Natural killer cell treated with Interleukin-12 subunit alpha and Interleukin-12 subunit beta and Interleukin-15 and Interleukin-18, amount 100 ng/mL, for 72 hours (primary cell): Measurements from ENCODE around the gene KCNQ1. TPM values are rescaled to one million over a fixed set of nuclear protein-coding genes. Genes with fewer than 3 reads are reported as not detected.

Experiments used
- ATAC-seq, 2 donors: fragments of 150-1000 bp; cut with Tn5 transposase in 1 of 2; sonication (Bioruptor Pico), chemical (Tn5 transposase) in 1 of 2; 2 replicates each; pipeline ENCODE4 v1.10.0; 2021
- DNase-seq: peaks from one replicate; pipeline ENCODE4 v3.0.0; 2022; ENCODE audit warnings: low spot score
- H3K27ac Mint-ChIP-seq, 2 donors: 1 replicate in 1 of 2; 2 replicates in 1 of 2; pipeline ENCODE4 v1.8.0; 2022; ENCODE audit warnings: mixed read lengths in 2 of 2, mild to moderate bottlenecking in 1 of 2, moderate library complexity in 1 of 2
- H3K27me3 Mint-ChIP-seq, 2 donors: 1 replicate in 1 of 2; 2 replicates in 1 of 2; pipeline ENCODE4 v1.8.0; 2022; ENCODE audit warnings: mixed read lengths in 2 of 2
- H3K36me3 Mint-ChIP-seq: one replicate; pipeline ENCODE4 v1.8.0; 2022; ENCODE audit warnings: mixed read lengths
- H3K4me1 Mint-ChIP-seq, 2 donors: 1 replicate in 1 of 2; 2 replicates in 1 of 2; pipeline ENCODE4 v1.8.0; 2022; ENCODE audit warnings: low read depth in 2 of 2, mixed read lengths in 2 of 2, mild to moderate bottlenecking in 1 of 2
- H3K4me3 Mint-ChIP-seq: one replicate; pipeline ENCODE4 v1.8.0; 2022; ENCODE audit warnings: mixed read lengths
- H3K9me3 Mint-ChIP-seq: 2 replicates; pipeline ENCODE4 v1.8.0; 2022; ENCODE audit warnings: mixed read lengths
- total RNA-seq, 2 donors: library from RNA; stranded (reverse); gene quantifications; one replicate each; pipeline ENCODE4 v1.2.3, GENCODE V29; 2022

KCNQ1 gene
- total RNA-seq, 2 donors from 2014 or later: 0.19 to 1.4 TPM

- Mint-ChIP-seq H3K36me3 (no peaks in the 10 kb centered on the region), H3K27me3 (peaks cover 12 to 30% of the 10 kb centered on the region in 2 donors), H3K27ac (no peak overlapping the region), H3K4me3 (no peak overlapping the region), H3K4me1 (peaks cover 0 to 2% of the 10 kb centered on the region in 2 donors), H3K9me3 (no peaks in the 10 kb centered on the region)
- no peak for ATAC-seq
- DNase-seq: peak; percentile 54
Measured at GRCh38 chr11:2788168-2789071, 343.6 kb downstream of the KCNQ1 start.

GRCh38 chr11:2789331-2789730, 344.5 kb downstream of the KCNQ1 start:
- Mint-ChIP-seq H3K4me1 (peaks cover 0 to 2% of the 10 kb centered on the region in 2 donors), H3K27ac (no peak overlapping the region), H3K9me3 (no peaks in the 10 kb centered on the region), H3K36me3 (no peaks in the 10 kb centered on the region), H3K27me3 (peaks cover 14 to 39% of the 10 kb centered on the region in 2 donors), H3K4me3 (no peak overlapping the region)
- DNase-seq (peak; percentile 48), ATAC-seq (no peak)

- Mint-ChIP-seq H3K9me3 (no peaks in the 10 kb centered on the region), H3K4me3 (no peak overlapping the region), H3K4me1 (peaks cover 0 to 2% of the 10 kb centered on the region in 2 donors), H3K27me3 (peaks cover 14 to 38% of the 10 kb centered on the region in 2 donors), H3K36me3 (no peaks in the 10 kb centered on the region), H3K27ac (no peak overlapping the region)
- DNase-seq (peak; percentile 50), ATAC-seq (peak in 1 of 2 donors; percentile 29)
Measured at GRCh38 chr11:2789791-2790567, 345.2 kb downstream of the KCNQ1 start.

- H3K36me3 Mint-ChIP-seq: no peaks in the 10 kb centered on the region
- H3K4me1 Mint-ChIP-seq: peaks cover 0 to 2% of the 10 kb centered on the region in 2 donors
- ATAC-seq: no peak
- no peak for DNase-seq
- H3K4me3 Mint-ChIP-seq: no peak overlapping the region
- no peak overlapping the region for H3K27ac Mint-ChIP-seq
- no peaks in the 10 kb centered on the region for H3K9me3 Mint-ChIP-seq
- peaks cover 14 to 32% of the 10 kb centered on the region in 2 donors for H3K27me3 Mint-ChIP-seq
Measured at GRCh38 chr11:2790568-2790921, 345.7 kb downstream of the KCNQ1 start.

GRCh38 chr11:2791139-2791520, 346.3 kb downstream of the KCNQ1 start:
- Mint-ChIP-seq H3K9me3 (no peaks in the 10 kb centered on the region), H3K27ac (no peak overlapping the region), H3K36me3 (no peaks in the 10 kb centered on the region), H3K4me3 (no peak overlapping the region), H3K4me1 (peaks cover 0 to 2% of the 10 kb centered on the region in 2 donors), H3K27me3 (peaks cover 12 to 26% of the 10 kb centered on the region in 2 donors)
- no peak for ATAC-seq
- DNase-seq: no peak

GRCh38 chr11:2791521-2792380, 346.9 kb downstream of the KCNQ1 start:
- Mint-ChIP-seq H3K4me3 (peak overlapping the region; percentile 36), H3K4me1 (peaks cover 0 to 2% of the 10 kb centered on the region in 2 donors), H3K27ac (no peak overlapping the region), H3K27me3 (peaks cover 12 to 20% of the 10 kb centered on the region in 2 donors), H3K9me3 (no peaks in the 10 kb centered on the region), H3K36me3 (no peaks in the 10 kb centered on the region)
- DNase-seq (peak; percentile 38), ATAC-seq (peak in 1 of 2 donors; percentile 32)

- Mint-ChIP-seq H3K36me3 (no peaks in the 10 kb centered on the region), H3K4me1 (peaks cover 0 to 2% of the 10 kb centered on the region in 2 donors), H3K27me3 (peaks cover 12 to 16% of the 10 kb centered on the region in 2 donors), H3K27ac (no peak overlapping the region), H3K4me3 (peak overlapping the region; percentile 36), H3K9me3 (no peaks in the 10 kb centered on the region)
- ATAC-seq (no peak), DNase-seq (peak; percentile 58)
Measured at GRCh38 chr11:2792381-2793250, 347.8 kb downstream of the KCNQ1 start.

- no peaks in the 10 kb centered on the region for H3K9me3 Mint-ChIP-seq
- H3K27me3 Mint-ChIP-seq: peaks cover 13 to 20% of the 10 kb centered on the region in 2 donors
- no peak for ATAC-seq
- H3K36me3 Mint-ChIP-seq: no peaks in the 10 kb centered on the region
- H3K27ac Mint-ChIP-seq: no peak overlapping the region
- H3K4me3 Mint-ChIP-seq: no peak overlapping the region
- DNase-seq: no peak
- peaks cover 0 to 2% of the 10 kb centered on the region in 2 donors for H3K4me1 Mint-ChIP-seq
Measured at GRCh38 chr11:2793701-2794045, 348.9 kb downstream of the KCNQ1 start.

- Mint-ChIP-seq H3K36me3 (no peaks in the 10 kb centered on the region), H3K4me3 (no peak overlapping the region), H3K27ac (no peak overlapping the region), H3K9me3 (no peaks in the 10 kb centered on the region), H3K4me1 (peaks cover 0 to 2% of the 10 kb centered on the region in 2 donors), H3K27me3 (peaks cover 16 to 27% of the 10 kb centered on the region in 2 donors)
- peak; percentile 35 for DNase-seq
- ATAC-seq: no peak
Measured at GRCh38 chr11:2794046-2794967, 349.5 kb downstream of the KCNQ1 start.

- Mint-ChIP-seq H3K9me3 (no peaks in the 10 kb centered on the region), H3K27me3 (peaks cover 16 to 29% of the 10 kb centered on the region in 2 donors), H3K4me1 (peaks cover 0 to 2% of the 10 kb centered on the region in 2 donors), H3K4me3 (no peak overlapping the region), H3K36me3 (no peaks in the 10 kb centered on the region), H3K27ac (no peak overlapping the region)
- DNase-seq (peak; percentile 42), ATAC-seq (no peak)
Measured at GRCh38 chr11:2794968-2795322, 350.1 kb downstream of the KCNQ1 start.

GRCh38 chr11:2795491-2795991, 350.7 kb downstream of the KCNQ1 start:
- Mint-ChIP-seq H3K4me3 (no peak overlapping the region), H3K4me1 (peaks cover 0 to 2% of the 10 kb centered on the region in 2 donors), H3K27ac (no peak overlapping the region), H3K27me3 (peaks cover 16 to 29% of the 10 kb centered on the region in 2 donors), H3K36me3 (no peaks in the 10 kb centered on the region), H3K9me3 (no peaks in the 10 kb centered on the region)
- no peak for ATAC-seq
- peak; percentile 51 for DNase-seq

- peaks cover 0 to 2% of the 10 kb centered on the region in 2 donors for H3K4me1 Mint-ChIP-seq
- DNase-seq: peak; percentile 44
- no peak for ATAC-seq
- H3K4me3 Mint-ChIP-seq: no peak overlapping the region
- peaks cover 12 to 23% of the 10 kb centered on the region in 2 donors for H3K27me3 Mint-ChIP-seq
- H3K9me3 Mint-ChIP-seq: no peaks in the 10 kb centered on the region
- no peak overlapping the region for H3K27ac Mint-ChIP-seq
- no peaks in the 10 kb centered on the region for H3K36me3 Mint-ChIP-seq
Measured at GRCh38 chr11:2796091-2796490, 351.3 kb downstream of the KCNQ1 start.
